RPMI8226 (cell line): ENCODE results near the gene LCAT.
"Not testable (repeated sequence)": the region's sequence is repeated elsewhere in the genome, so short reads cannot be mapped to it uniquely, and the experiment has no call there.

Source experiments
- DNase-seq: peaks from one replicate; pipeline ENCODE4 v3.0.0-alpha.2; 2015

The LCAT gene

DNA sequence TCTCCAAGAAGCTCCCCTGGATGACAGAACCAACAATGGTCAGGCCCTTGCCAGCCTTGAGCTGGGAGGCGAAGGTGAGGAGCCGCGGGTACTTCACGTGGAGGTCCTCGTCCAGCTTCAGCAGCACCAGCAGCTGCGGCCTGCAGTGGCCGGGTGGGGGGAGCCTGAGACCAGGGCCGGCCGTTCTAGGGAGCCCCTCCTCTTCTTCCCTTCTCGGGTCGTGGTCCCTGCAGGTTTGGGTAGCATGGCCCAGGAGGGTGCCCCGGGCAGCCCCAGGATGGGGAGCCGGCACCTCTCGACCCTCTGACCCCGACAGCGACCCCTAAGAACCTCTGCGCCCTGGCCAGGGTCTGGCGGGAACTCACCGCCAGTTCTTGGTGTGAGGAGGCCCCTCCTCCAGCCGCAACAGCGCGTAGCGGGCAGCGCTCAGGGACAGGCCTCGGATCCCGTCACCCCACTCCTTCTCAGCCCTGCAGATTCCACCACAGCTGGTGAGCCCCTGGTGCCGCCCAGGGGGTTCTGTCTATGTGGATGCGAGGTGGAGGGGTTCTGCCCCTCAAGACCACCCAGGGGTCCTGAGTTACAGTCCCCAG is 3.1 kb upstream of the LCAT start:
- no peak for DNase-seq

DNA sequence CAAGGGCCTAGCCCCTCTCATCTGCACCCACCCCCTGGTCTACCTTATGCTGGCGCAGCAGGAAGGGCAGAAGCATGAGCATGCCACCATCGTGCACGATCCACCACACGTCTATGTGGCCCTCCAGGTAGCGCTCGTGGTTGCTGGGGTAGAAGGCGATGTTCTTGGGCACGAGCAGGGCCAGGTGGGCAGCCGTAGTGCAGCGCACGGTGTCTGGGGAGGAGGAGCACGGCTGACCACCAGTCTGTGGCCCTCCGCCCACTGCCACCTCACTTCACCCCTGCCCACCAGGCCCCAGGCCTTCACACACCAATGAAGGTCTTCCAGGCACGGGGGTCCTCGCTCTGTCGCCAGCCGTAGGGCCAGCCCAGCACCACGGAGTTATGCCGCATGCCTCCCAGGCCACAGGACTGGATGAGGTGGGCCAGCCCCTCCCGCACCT is 2.2 kb upstream of the LCAT start:
- no peak for DNase-seq

DNA sequence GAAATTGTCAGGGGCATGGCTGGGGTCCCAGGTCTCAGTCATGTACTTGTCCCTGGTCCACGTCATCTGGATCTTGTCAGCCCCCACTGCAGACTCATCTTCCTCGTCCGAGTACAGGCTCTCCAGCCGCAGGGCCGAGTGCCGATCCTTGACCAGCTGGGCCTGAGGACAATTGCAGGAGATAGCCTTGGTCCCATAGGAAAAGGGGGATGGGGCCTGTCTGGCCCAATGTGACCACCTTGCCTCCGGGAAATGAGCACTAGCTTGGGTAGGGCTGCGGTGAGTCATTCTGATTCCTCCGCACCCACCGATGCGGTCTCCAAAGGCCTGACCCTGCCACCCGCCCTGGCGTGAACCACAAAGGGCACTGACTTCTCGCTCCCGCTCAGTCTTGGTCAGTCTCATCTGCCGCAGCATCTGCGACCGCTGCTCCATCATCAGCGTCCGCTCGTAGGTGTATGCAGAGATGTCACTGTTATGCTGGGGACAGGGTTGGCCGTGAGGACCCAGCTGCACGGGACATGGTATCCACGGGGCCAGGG is 1.5 kb upstream of the LCAT start:
- no peak for DNase-seq

DNA sequence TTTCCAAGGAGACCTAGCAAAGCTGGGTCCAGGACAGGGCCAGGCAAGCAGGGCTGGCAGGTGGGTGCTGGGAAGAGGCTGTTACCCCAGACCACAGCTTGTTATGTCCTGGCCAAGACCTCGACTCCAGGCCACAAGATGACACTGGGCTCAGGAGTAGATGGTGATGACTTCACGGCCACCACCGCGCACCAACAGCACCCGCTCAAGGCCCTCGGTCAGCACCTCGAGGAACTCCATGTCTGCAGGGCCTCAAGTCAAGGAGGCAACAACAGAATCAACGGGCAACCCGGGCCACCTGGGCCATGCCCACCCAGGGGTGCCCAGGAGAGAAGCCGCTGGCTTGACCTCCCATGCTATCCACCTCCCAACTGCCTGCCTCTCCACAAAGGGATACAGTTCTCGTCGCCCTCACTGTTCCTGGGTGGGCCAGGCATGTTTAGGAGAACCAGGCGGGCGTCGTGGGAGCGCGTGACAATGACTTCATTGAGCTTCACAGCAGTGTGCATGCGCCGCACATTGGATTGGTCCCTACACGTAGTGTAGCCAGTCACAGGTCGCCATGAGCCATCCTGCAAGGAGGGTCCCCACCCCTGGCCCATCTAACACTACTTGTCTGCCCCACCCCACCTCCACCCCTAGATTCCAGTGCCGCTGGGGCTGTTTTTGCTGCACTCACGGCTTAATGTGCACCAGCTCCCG is 921 bp upstream of the LCAT start:
- no peak for DNase-seq

DNA sequence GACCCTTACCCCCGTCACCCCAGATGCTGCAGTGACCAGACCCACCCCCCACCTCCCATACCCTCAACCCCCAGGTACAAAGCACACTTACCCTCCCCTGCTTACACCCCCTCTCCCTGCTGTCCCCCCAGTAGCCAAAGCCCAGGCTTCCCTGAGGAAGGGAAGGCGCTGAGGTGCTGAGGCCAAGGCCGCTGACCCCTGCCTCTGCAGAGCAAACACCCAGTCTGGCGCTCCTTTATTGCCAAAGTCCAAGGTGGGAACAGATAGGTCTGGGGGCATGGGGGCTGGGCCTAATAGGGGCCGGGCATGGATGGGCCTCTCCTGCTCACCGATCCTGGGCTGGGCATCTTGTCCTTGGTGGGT is 683 bp downstream of the LCAT start:
- DNase-seq: no peak

DNA sequence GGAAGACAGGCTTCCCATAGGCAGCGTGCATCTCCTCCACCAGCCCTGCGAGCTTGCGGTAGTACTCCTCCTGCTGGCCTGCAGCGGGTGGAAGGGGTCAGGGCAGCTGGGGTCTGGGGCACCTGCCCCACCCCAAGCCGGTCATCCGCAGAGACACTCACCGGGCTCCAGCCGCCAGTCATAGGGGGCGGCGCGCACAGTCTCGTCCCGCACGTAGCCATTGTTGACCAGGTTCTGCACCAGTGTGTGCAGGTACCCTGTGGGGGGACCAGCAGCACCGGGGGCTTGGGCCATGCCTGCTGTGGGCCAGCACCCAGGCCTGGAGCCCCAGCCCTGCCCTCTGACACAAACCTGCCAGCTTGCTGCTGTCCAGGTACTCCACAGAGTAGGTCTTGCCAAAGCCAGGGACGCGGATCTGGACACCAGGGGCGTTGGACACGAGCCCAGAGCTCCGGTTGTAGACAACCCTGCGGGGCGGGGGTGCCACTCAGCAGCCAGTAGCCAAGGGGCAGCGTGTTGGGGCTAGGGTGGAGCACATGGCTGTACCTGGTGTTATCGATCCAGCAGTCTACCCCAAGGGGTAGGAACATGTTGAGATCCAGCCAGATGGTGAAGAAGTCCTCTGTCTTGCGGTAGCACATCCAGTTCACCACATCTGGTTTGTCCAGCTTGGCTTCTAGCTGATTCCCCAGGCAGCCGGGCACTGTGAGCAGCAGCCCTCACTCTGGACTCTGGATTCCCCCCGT is 1.2 kb downstream of the LCAT start:
- peak; percentile 1 for DNase-seq

DNA sequence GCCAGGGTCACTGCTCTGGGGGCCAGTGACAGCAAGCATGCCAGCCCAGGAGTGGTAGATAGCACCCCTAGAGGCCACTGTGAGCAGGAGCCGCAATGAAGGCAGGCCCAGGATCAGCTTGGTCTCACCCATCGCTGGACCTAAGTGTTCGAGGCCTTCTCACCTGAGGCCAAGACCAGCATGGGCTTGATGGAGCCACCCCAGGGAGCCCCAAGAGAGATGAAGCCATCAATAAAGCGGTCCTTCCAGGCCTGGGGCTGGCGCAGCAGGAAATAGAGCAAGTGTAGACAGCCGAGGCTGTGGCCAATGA is 1.8 kb downstream of the LCAT start:
- DNase-seq: peak; percentile 56

DNA sequence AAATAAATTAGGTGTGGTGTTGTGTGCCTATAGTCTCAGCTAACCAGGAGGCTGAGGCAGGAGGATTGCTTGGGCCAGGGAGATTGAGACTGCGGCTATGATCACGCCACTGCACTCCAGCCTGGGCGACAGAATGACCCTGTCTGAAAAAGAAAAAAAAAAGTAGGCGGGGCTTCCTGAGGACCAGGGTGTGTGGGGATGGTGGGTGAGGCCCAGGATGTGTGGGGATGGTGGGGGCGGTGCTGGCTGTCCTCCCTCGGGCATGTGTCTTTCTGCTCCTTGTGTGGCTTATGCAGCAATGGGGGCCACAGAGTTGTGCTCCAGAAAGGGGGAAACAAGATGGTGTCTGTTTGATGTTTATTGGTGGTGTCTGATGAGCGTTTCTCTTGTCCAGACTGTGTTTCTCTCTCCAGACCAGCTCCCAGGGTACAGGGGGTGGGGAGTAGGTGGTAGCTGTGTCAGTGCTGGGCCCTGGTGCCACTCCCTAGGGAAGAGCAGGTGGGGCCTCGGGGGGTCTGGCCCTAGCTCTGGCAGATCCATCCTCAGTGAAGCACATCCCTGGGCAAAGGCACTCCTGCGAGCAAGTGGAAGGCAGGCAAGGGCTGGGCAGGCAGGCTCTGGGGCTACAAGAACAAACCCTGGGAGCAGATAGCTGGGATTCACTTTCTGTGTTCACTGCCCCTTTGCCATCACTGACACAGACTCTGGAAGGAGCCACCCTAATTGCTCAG is 2.3 kb downstream of the LCAT start:
- DNase-seq: peak; percentile 2

DNA sequence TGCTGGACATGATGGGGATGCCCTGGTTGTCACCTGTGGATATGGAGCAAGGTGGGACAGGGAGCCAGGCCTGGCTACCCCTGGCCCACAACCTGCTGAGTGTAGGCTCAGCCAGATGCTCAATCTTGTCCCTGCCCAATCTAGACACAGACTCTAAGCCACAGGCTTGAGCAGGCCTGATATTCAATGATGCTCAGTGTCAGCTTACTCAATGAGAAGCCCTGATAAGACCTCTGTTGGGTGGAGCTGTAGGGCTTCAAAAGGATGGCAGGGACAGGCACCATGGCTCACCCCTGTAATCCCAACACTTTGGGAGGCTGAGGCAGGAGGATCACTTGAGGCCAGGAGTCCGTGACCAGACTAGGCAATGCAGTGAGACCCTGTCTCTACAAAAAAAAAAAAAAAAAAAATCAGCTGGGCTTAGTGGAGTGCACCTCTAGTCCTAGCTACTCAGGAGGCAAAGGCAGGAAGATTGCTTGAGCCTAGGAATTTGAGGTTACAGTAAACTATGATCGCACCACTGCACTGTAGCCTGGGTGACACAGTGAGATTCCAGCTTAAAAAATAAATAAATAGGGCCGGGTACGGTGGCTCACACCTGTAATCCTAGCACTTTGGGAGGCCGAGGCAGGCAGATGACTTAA is 3.4 kb downstream of the LCAT start:
- no peak for DNase-seq

DNA sequence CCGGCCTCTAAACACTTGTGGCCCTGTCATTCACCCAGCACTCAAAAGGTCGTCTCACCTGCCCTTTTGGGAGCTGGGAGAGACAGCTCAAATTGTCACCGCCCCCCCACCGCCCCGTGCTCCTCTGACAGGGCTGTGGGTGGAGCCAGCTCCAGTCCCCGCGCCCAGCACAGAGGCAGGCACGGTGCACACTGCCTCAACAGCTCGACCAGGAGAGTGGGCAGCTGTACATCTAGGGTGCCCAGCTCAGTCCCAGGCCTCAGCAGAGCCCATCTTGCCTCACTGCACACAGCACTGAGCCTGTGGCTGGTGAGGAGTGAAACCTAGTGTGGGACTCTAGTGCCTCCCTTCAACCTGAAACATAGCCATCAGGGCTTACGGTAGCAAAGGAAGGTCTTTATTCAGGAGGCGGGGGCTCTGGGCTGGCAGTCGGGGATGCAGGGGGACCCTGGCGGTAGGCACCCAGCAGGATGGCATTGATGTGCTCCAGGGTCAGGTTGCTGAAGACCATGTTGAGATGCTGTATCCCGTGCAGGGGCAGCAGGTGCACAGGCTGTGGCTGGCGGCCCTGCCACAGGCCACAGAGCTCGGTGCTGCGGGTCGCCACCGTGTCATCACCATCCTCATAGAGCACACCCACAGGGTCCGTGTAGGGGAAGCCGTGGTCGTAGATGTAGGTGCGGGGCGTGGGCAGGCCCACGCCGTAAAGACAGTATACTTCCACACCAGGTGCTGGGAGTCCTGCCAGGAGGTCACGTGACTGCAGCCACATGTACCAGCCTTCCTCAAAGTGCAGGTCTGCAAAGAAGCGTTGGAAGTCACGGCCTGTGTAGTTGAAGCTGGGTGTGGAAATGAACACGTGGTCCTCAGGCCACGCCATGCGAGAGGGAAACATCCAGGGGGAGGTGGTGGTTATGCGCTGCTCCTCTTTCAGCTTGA is 4.1 kb downstream of the LCAT start:
- DNase-seq: peak; percentile 57

DNA sequence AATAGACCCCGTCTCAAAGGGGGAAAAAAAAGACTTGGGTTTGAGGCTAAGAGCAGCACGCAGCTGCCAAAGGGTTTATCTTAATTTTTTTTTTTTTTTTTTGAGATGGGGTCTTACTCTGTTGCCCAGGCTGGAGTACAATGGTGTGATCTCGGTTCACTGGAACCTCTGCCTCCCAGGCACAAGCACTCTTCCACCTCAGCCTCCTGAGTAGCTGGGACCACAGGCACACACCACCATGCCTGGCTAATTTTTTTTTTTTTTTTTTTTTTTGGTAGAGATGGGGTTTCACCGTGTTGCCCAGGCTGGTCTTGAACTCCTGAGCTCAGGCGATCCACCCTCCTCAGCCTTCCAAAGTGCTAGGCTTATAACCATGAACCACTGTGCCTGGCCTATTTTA is 6.2 kb downstream of the LCAT start:
- not testable (repeated sequence) for DNase-seq

DNA sequence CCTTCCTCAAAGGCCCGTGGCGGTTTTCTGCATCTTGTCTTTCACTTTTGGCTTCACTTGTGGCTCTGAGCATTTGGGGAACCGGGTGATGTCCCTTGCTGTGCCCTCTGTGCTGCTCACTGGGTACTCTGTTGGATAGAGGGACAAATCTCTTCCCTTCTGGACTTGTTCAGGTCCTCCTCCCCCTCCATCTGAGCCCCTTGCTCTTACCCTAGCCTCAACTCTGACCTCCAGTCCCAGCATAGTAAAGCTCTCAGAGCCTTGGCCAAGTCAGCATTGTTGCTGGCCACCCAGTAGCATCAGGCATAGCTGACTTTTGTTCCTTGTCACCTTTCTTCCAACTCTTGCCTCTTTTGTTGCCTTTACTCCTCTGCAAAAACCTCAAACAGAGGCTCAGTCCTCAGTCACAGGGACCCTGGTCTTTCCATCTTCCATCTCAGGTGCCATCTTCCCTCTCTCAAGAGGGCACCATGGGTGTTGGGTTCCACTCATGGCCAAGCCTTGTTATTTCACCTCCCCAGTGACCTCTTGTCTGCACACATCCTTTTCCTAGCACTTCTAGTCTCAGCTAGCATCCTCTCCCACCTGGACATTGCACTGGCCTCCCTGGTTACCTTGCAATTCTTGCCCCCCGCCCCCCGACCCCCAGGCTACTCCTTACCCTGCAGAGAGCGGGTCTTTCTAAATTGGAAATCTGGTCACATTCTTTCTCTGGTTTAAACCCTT is 6.9 kb downstream of the LCAT start:
- peak; percentile 97 for DNase-seq

DNA sequence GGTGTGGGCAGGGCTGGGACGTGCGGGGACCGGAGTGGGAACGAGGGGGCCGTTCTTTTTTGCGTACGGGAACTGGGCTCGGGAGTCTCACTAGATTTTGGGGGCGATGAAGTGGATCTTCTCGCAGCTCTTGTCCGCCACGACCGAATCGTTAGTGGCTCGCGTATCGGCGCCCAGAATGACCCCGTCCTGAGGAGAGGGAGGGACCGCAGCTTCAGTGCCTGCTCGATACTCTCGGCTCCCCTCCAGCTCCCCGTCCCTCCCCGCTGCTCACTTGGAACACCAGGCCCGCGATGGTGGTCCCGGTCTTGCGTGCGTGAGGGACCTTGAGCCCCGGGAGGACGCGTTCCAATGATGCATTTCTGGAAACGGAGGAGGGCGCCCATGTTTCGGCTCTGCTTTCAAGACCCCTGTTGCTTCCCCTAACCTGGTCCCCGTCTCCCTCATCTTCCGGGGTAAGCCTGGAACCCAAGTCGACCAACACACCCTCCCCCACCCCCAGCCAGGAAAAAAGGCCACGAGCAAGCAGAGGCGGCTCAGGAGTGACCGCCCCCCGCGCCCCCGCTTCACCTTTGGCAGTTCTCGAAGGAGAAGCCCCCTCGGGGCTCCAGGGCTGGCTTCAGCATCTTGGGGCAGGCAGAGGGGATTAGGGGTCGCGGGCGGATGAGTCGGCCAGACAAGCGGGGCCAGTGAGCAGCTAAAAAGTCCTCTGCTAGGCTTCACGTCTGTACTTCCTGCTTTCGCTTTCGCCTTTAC is 7.6 kb downstream of the LCAT start, which contains the start of gene PSMB10:
PSMB10 (minus strand) TSS at position 727 of the 756 bp plus-strand sequence; CDS start at position 626, 101 bp downstream.
- DNase-seq: no peak

DNA sequence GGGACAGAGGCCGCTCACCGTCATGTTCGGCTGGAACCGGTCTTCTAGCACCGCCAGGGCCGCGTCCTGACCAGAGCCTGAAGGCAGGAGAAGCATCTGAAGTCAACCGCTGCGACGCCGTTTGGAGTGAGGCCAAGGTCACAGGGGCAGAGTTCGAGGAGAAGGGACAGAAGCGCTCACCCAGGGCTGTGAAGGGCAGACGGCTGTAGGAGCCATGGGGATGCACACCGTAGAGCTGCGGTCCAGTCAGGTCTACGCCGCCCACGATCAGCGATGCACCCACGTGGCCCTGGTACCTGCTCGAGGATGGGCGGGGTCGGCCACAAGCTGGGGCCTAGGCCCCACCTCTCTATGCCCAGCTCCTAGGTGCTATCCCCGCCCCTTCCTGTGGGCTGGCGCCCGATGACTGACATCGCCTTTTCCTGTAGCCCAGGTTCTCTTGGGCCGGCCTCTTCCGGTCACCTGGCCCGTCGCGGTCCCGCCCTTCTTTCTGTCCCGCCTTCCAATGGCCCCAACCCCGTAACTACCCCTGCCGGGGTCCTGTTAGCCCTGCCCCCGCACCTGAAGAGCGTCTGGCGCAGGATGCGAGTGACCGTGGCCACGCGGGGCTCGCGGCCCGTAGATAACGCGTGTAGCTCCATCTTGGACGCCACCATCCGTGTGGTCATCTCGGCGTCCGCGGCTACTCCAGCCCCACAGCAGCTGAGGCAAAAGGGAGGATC is 8.4 kb downstream of the LCAT start:
- peak; percentile 100 for DNase-seq

DNA sequence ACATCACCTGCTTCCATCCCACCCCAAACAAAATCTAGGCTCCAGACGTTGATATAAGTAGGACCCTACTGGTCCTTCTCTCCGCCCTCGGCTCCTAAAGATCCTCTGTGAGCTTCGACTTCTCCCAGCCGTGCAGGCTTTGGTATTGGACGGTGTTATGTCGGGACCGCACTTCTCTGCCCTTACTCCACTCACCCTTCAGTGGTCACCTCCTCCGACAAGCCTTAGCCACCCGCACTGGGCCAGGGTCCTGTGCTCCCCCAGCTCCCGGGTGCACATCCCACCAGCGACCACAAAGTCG is 8.9 kb downstream of the LCAT start:
- no peak for DNase-seq

DNA sequence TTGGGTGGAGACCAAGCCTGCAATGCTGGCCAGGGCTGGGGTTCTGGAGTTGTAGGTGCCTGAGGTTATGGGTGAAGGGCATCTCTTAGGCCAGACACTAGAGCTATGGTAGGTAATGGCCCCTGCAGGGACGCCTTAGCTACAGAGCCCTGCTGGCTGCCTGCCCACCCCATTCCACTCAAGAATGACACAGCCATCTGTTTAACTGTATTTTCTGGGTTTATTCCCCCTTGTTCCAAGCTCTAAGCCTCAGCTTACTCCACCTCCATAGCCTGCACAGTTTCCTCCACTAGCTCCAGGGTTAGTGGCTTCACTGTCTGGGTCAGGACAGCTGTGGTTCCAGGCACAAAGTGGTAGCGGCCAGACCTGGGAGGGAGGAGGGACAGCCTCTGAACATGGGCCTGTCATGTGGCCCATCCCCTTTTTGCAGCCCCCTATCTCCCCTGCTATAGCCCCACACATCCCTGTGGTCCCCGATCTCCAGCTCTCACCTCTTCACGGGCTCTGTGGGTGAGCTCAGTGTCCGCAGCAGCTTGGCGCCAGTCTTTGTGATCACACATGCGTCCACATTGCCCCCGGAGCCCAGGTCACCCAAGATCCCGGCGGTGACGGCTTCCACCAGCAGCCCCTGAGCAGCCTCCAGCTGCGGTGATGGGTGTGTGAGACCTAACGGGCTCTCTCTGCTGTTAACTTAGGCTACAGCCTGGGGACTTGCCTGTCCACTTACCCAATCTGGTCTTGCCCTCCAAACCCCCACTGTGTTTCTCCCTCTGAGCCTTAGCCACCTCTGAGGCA is 9.4 kb downstream of the LCAT start:
- DNase-seq: peak; percentile 5

DNA sequence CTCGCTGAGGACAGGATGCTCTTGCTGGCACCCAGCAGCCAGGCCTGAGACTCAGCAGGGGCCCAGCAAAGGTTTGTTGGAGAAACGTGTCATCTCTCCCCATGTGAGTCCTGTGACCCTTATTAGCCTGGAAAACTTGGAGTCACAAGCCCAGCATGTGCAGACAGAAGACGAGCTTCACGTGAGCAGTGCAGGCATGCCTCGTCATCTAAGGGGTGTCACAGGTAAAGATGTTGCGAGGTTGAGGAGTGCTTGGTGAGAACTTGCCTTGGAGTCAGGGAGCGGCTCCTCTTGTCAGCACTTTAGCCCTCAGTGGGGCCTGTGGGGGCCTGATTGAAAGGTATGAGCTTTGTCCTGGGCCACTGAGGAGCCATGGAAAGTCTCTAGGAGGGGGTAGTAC is 10.1 kb downstream of the LCAT start:
- peak; percentile 3 for DNase-seq

DNA sequence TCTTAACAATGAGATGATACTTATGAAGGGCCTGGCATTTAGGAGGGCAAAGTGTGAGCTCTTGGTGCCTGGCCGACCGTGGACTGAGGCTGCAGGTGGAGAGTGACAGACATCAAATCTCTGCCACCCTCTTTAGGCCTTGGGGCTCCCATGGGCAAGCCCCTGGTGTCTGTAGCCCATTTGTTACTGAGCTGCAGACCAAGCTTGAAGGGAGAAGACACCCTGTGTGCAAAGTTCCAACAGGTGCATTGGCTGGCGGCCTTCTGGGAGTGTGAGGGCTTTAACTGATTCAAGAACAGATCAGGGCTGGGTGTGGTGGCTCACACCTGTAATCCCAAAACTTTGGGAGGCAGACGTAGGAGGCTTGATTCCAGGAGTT is 11.5 kb downstream of the LCAT start:
- DNase-seq: no peak
